PC-9 (cell line): ENCODE measurements around the gene MRPL41.
"Not testable (repeated sequence)": the region's sequence is repeated elsewhere in the genome, so short reads cannot be mapped to it uniquely, and the experiment has no call there.

Experiments used
- CTCF ChIP-seq: fragments of 200-600 bp; sonication (generic); conservative IDR thresholded peaks from 2 replicates; pipeline ENCODE4 v1.6.1; 2017; ENCODE audit warnings: mixed run types, antibody characterized with exemption, mild to moderate bottlenecking, moderate library complexity
- EZH2 ChIP-seq: fragments of 200-600 bp; sonication (generic); IDR thresholded peaks from 2 replicates; pipeline ENCODE4 v1.8.0; 2017; ENCODE audit warnings: antibody characterized with exemption, low read depth

DNA sequence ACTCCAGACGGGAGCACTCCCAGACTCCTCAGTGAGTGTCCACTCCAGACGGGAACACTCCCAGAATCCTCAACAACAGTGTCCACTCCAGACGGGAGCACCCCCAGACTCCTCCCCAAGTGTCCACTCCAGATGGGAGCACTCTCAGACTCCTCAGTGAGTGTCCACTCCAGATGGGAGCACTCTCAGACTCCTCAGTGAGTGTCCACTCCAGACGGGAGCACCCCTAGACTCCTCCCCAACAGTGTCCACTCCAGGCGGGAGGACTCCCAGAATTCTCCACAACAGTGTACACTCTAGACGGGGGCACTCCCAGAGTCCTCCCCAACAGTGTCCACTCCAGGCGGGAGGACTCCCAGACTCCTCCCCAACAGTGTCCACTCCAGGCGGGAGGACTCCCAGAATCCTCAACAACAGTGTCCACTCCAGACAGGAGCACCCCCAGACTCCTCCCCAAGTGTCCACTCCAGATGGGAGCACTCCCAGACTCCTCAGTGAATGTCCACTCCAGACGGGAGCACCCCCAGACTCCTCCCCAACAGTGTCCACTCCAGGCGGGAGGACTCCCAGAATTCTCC is 18.7 kb upstream of the MRPL41 start:
- TF ChIP-seq EZH2, CTCF: not testable (repeated sequence)
